Keratinocyte (primary cell): ENCODE measurements around the gene ECHS1.

ENCODE experiments used
- EZH2 ChIP-seq: IDR thresholded peaks from one replicate; pipeline ENCODE4 v1.6.1; 2012; ENCODE audit warnings: inconsistent platforms, mild to moderate bottlenecking, low read length, moderate library complexity
- TF ChIP-seq, protein P1 (sequence below), 3 experiments: IDR thresholded peaks in 1 of 3; conservative IDR thresholded peaks in 1 of 3; optimal IDR thresholded peaks in 1 of 3; 2 replicates in 2 of 3; 3 replicates in 1 of 3; pipeline versions ENCODE3 to v1.5.1; 2011; ENCODE audit warnings: low read length in 3 of 3, mild to moderate bottlenecking in 3 of 3, moderate library complexity in 2 of 3, control low read depth in 1 of 3, inconsistent platforms in 1 of 3; ENCODE audit not compliant: insufficient read depth in 2 of 3; ENCODE audit errors: extremely low read depth in 1 of 3

DNA sequence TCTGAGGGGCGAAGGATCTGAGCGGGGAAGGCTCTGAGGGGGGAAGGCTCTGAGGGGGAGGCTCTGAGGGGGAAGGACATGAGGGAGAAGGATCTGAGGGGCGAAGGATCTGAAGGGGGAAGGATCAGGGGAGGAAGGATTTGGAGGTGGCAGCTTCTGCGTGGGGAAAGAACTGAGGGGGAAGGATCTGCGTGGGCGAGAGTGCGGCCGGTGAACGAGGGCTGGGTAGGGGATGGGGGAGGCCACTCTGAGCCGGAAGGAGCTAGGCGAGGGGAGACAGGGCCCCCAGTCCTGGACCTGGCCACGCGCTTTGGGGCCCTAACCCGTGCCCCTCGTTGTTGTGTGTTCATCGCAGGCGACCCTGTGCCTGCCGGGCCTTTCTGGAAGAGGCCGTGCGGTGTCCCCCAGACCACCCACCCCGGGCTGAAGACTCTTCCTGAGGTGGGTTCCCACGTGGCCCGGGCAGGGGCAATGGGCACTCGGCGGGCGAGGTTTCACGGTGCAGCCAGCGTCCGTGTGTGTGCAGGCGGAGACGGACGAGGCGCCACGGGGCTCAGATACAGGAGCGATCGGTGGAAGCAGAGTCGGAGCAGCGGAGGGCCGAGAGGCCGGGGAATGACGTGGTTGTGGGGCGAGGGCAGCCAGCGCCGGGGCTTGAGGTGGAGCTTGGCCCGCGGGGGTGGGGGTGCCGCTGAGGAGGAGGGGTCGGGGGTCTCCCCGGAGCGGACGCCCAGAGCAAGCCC lies 38.5 kb downstream of the ECHS1 start:
- TF ChIP-seq, protein P1, sequence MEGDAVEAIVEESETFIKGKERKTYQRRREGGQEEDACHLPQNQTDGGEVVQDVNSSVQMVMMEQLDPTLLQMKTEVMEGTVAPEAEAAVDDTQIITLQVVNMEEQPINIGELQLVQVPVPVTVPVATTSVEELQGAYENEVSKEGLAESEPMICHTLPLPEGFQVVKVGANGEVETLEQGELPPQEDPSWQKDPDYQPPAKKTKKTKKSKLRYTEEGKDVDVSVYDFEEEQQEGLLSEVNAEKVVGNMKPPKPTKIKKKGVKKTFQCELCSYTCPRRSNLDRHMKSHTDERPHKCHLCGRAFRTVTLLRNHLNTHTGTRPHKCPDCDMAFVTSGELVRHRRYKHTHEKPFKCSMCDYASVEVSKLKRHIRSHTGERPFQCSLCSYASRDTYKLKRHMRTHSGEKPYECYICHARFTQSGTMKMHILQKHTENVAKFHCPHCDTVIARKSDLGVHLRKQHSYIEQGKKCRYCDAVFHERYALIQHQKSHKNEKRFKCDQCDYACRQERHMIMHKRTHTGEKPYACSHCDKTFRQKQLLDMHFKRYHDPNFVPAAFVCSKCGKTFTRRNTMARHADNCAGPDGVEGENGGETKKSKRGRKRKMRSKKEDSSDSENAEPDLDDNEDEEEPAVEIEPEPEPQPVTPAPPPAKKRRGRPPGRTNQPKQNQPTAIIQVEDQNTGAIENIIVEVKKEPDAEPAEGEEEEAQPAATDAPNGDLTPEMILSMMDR (optimal IDR thresholded peaks at IDR 0.05 in 1 of 3, IDR thresholded peaks at IDR 0.05 in 1 of 3, conservative IDR thresholded peaks at IDR 0.05 in 1 of 3; ENCODE audit: extremely low read depth in 1 of 3, insufficient read depth in 2 of 3, low read length in 3 of 3) = no peak
- no peak for TF ChIP-seq EZH2
